Measurements from ENCODE around the gene ANKMY1.

GRCh38 chr2:240560480-240561324, 2.9 kb upstream of the ANKMY1 start:
- TF ChIP-seq YY1 (IDR thresholded peaks at IDR 0.05; ENCODE audit: insufficient read depth, insufficient read length) (no peak), ZNF274 (IDR thresholded peaks at IDR 0.05; ENCODE audit: low read depth, low read length) (no peak)

All from NT2/D1 (cell line).